NCI-H1048 (cell line): ENCODE measurements around the gene PRDM8.

Source experiments
- DNase-seq: peaks from one replicate; lab custom pipeline; 2025; lab: John Stamatoyannopoulos, UW

Gene PRDM8

GRCh38 chr4:80183250-80184052 is 13.9 kb upstream of the PRDM8 start:
- DNase-seq = no peak

DNA sequence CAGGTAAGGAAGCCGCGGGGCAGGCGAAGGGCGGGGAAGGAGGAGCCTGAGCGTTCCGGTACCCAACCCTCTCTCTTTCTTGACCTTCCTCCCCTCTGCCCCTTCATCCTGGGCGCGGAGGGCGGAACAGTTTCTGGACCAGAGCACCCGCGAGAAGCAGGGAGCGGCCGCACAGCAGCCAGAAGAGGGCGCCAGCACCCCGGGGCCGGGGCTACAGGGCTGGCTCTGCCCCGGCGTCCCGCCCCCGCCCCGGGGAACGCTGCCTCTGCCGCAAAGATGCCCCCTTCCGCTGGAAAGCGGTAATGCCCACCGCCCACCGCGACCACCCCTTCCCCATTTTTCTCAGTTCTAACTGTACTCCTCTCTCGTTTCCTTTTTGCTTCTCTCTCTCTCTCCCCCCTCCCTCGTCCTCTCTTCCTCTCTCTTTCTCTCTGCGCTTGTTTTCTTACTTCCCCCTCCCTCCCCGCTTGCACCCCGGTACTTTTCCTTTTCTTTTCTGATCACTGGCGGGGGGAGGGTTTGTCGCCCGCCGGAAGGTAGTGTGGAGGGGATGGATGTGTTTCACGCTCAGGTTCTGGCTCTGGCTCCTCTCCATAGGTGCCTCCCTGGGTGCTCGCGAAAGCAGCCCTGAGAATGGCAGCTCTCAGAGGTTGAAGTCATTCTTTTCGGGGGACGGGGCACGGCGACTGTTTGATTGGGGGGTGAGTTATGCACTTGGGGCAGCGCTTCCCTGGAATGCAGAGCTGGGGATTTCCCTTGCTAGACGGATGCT is 13.1 kb upstream of the PRDM8 start:
- peak; percentile 21 for DNase-seq

- no peak for DNase-seq
Observed at GRCh38 chr4:80184825-80185756, 12.2 kb upstream of the PRDM8 start.

GRCh38 chr4:80185787-80186548 is 11.3 kb upstream of the PRDM8 start:
- DNase-seq = no peak

DNA sequence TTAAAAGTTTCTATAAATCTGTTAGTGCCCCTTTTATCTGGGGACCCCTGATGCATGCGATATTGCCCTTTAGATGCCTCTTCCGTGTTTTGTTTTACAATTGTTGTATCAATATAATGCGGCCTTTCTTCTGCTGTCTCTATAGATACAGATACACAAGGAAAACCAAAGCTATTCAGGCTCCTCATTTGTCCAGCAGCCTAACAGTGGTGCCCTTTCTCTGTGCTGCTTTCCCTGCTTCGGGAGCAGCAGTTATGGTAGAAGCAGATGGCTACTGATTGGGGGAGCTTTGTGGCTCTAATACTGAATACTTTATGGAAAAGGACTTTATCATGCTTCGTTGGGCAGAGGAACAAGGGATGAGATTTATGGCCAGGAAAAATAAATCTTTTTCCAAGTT is 10.6 kb upstream of the PRDM8 start:
- no peak for DNase-seq

- no peak for DNase-seq
Observed at GRCh38 chr4:80187677-80188076, 9.6 kb upstream of the PRDM8 start.

- DNase-seq = no peak
Observed at GRCh38 chr4:80188457-80188800, 8.9 kb upstream of the PRDM8 start.

DNA sequence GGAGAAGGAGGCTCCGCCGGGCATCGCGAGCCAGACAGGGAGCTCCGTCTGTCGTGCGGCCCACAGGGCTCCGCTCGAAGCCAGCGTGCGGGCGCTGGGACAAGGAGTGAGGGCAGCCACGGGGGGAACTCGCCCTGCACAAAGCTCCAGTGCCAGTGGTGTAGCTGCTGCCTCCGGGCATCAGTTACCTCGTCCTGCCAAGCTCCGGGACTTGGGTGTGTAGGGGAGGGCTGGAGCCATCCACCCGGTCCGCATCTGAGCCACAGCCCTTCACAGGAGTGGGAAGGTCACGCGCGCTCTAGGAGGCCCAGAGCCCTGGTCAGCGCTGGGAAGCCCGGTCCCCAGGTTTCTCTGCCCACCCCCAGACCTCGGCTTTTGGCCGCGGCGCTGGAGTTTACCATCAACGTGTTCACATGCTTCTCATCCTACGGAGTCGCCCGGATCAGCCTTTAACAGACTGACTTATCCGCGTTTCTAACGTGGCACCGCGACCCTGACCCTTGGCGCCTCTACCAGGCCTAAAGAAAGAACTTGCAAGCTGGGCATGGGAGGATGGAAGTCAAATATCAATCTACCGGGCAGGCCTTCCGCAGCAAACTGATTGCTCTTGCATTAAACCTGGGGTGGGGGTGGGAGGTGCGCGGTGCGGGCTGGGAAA is 8.4 kb upstream of the PRDM8 start:
- no peak for DNase-seq

DNA sequence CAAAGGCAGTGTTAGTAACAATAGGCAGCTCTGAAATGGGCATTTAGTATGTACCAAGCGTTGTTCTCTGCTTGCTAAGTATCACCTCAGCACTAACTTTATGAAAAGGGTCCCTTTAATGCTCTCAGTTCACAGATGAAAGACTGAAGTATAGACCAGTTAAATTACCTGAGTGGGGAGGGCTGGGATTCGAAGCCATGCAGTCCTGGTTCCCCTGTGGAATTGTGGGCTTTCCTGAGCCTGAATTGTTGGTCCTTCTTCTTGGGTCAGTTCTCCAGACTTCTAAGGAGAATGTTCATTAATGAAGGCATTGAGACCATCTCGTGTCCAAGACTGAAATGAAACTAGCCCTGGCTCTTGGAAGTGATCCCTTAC is 7.7 kb upstream of the PRDM8 start:
- DNase-seq = no peak

DNA sequence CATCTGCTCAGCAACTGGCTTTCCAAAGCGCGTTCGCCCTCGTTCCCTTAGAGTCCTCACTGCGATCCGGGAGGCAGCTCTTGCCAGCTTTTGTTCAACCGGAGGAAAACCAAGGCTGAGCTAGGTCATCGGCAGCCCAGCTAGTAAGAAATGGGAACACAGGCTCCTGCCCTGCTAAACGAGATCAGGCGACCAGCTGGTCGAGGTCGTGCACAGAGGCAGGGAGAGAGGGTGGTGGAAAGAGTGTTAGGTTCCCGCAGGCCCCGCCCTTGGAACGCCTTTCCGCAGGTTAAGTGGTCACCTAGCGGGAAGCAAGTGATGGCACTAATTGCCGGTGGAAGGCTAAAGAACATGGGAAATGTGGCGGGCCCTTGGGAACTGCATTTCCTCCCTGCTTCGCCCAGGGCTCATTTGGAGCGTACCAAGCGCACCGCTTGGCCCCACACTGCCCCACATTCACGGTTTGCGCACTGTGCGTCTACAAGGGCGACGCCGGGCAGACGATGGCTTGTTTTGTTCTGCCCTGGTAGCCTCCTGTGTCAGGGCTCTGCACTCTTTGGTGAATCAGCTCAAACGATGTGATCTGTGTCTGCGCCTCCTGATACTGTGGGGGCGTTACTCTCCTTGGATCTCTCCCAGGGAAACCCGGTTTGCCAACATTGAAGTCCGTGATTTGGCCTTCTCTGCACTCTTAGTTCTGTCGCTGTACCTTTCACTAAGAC is 7.2 kb upstream of the PRDM8 start:
- no peak for DNase-seq

GRCh38 chr4:80192252-80192866 is 4.9 kb upstream of the PRDM8 start:
- DNase-seq = no peak

DNA sequence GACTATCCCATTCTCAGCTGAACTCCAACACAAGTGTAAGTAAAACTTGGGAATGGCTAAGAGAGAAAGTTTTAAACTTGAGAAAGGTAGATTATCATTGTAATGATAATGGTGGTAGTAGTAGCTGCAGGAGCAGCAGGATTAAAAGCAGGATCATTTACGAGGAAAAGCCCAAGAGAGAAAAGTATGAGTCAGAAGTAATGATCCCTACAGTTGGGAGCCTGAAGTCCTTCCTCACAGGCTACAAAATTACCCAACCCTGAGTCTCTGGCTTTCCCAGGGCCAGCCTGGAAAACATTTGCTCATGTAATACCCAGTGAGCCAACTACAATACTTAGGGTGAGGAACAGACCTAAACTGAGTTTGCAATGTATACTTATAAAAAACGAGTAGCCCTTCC is 4.4 kb upstream of the PRDM8 start:
- DNase-seq = no peak

GRCh38 chr4:80195441-80196140 is 1.7 kb upstream of the PRDM8 start:
- DNase-seq = no peak

- DNase-seq = no peak
Observed at GRCh38 chr4:80196259-80196921, 913 bp upstream of the PRDM8 start.

GRCh38 chr4:80197601-80198440 is 518 bp downstream of the PRDM8 start:
- no peak for DNase-seq

GRCh38 chr4:80198441-80198837 is 1.1 kb downstream of the PRDM8 start:
- DNase-seq = no peak

DNA sequence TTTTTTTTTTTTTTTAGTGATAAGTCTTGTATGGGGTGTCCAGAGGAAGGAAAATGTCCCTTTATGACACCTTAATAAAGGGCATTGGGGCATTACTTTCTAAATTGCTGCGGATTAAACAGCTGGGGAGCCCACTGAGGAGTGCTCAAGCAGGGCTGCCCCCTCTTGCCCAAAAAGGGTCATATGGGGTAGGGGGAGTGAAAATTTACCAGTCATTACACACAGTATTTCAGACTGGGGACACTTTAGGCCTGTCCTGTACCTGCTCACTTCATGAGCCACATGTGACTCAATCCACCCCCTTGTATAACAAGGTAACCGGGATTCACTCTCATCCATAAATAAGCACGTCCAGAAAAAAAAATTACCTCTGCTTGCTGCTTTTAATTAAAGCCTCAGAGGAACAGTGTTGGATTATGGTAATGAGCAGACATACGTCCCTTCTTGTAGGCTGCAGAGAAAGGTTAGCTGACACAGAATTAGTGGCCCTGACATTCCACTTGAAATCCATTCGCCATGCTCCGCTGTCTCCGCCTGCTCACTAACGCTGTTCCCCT is 1.8 kb downstream of the PRDM8 start:
- DNase-seq = no peak

DNA sequence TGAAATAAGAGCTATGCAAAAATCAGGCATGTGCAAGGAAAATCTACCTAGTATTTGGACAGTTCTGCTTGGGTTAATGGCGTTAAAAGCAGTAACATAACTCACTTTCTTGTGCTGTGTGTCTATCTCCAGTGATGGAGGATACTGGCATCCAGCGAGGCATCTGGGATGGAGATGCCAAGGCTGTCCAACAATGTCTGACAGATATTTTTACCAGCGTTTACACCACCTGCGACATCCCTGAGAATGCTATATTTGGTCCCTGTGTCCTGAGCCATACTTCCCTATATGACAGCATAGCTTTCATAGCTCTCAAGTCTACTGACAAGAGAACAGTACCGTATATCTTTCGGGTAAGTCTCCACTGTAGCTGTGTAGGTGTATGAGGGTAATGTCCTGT is 2.6 kb downstream of the PRDM8 start:
- no peak for DNase-seq
